ENCODE data around the gene CLIP3. TPM values are rescaled to one million over a fixed set of nuclear protein-coding genes. Genes with fewer than 3 reads are reported as not detected.
"Not testable (repeated sequence)": the region's sequence is repeated elsewhere in the genome, so short reads cannot be mapped to it uniquely, and the experiment has no call there.

Gene CLIP3
- polyA plus RNA-seq = 1 to 10 TPM; 2.8 to 7.3 TPM

GRCh38 chr19:36032251-36033104 is at the start of gene CLIP3:
TSS of gene CLIP3 (minus strand) at chr19:36032873. CDS start at chr19:36032357, 516 bp downstream.
- 8 to 12% methylated on average over 45 to 51 of the region's 51 CpGs for WGBS, 2 donors
- H3K27me3 ChIP-seq (ENCODE audit: control insufficient read depth in 1 of 2, insufficient read depth in 2 of 2, low read length in 2 of 2) = no peaks in the 10 kb centered on the region
- H3K4me3 ChIP-seq (ENCODE audit: low read depth in 1 of 2, low read length in 2 of 2) = peak within 1 kb of the TSS; percentile 39 to 41
- peak within 1 kb of the TSS; percentile 66 for H3K27ac ChIP-seq (ENCODE audit: low read depth in 2 of 2, low read length in 1 of 2)
- peaks cover 2 to 4% of the 10 kb centered on the region in 2 donors for H3K4me1 ChIP-seq (ENCODE audit: control insufficient read depth in 2 of 2, insufficient read depth in 2 of 2, low read length in 1 of 2)
- no peaks in the 10 kb centered on the region for H3K9me3 ChIP-seq (ENCODE audit: control insufficient read depth in 2 of 2, insufficient read depth in 1 of 2, low read depth in 1 of 2, low read length in 1 of 2)
- H3K36me3 ChIP-seq (ENCODE audit: control insufficient read depth in 2 of 2, insufficient read depth in 2 of 2, low read length in 1 of 2) = peaks cover 0 to 7% of the 10 kb centered on the region in 2 donors

GRCh38 chr19:36081894-36082293 is 49.2 kb upstream of the CLIP3 start:
- H3K27me3 ChIP-seq (ENCODE audit: control insufficient read depth in 1 of 2, insufficient read depth in 2 of 2, low read length in 2 of 2) = no peaks in the 10 kb centered on the region
- H3K27ac ChIP-seq (ENCODE audit: low read depth in 2 of 2, low read length in 1 of 2) = peak overlapping the region in 1 of 2 donors; percentile 23
- H3K4me3 ChIP-seq (ENCODE audit: low read depth in 1 of 2, low read length in 2 of 2) = no peak overlapping the region
- H3K9me3 ChIP-seq (ENCODE audit: control insufficient read depth in 2 of 2, insufficient read depth in 1 of 2, low read depth in 1 of 2, low read length in 1 of 2) = no peaks in the 10 kb centered on the region
- whole genome bisulfite sequencing, 2 donors = 75 to 80% methylated on average over 7 of the region's 7 CpGs
- H3K4me1 ChIP-seq (ENCODE audit: control insufficient read depth in 2 of 2, insufficient read depth in 2 of 2, low read length in 1 of 2) = no peaks in the 10 kb centered on the region
- H3K36me3 ChIP-seq (ENCODE audit: control insufficient read depth in 2 of 2, insufficient read depth in 2 of 2, low read length in 1 of 2) = no peaks in the 10 kb centered on the region

- WGBS, 2 donors = 62 to 64% methylated on average over 3 of the region's 3 CpGs
- Histone ChIP-seq H3K9me3 (ENCODE audit: control insufficient read depth in 2 of 2, insufficient read depth in 1 of 2, low read depth in 1 of 2, low read length in 1 of 2) (no peaks in the 10 kb centered on the region), H3K27ac (ENCODE audit: low read depth in 2 of 2, low read length in 1 of 2) (peak overlapping the region in 1 of 2 donors; percentile 23), H3K27me3 (ENCODE audit: control insufficient read depth in 1 of 2, insufficient read depth in 2 of 2, low read length in 2 of 2) (no peaks in the 10 kb centered on the region), H3K4me1 (ENCODE audit: control insufficient read depth in 2 of 2, insufficient read depth in 2 of 2, low read length in 1 of 2) (no peaks in the 10 kb centered on the region), H3K36me3 (ENCODE audit: control insufficient read depth in 2 of 2, insufficient read depth in 2 of 2, low read length in 1 of 2) (no peaks in the 10 kb centered on the region), H3K4me3 (ENCODE audit: low read depth in 1 of 2, low read length in 2 of 2) (no peak overlapping the region)
Observed at GRCh38 chr19:36081385-36081784, 48.7 kb upstream of the CLIP3 start.

- Histone ChIP-seq H3K27me3 (ENCODE audit: control insufficient read depth in 1 of 2, insufficient read depth in 2 of 2, low read length in 2 of 2) (no peaks in the 10 kb centered on the region), H3K4me1 (ENCODE audit: control insufficient read depth in 2 of 2, insufficient read depth in 2 of 2, low read length in 1 of 2) (no peaks in the 10 kb centered on the region), H3K9me3 (ENCODE audit: control insufficient read depth in 2 of 2, insufficient read depth in 1 of 2, low read depth in 1 of 2, low read length in 1 of 2) (no peaks in the 10 kb centered on the region), H3K4me3 (ENCODE audit: low read depth in 1 of 2, low read length in 2 of 2) (no peak overlapping the region), H3K36me3 (ENCODE audit: control insufficient read depth in 2 of 2, insufficient read depth in 2 of 2, low read length in 1 of 2) (no peaks in the 10 kb centered on the region), H3K27ac (ENCODE audit: low read depth in 2 of 2, low read length in 1 of 2) (no peak overlapping the region)
- WGBS, 2 donors = 91 to 96% methylated on average over 3 of the region's 3 CpGs
Observed at GRCh38 chr19:36079389-36079945, 46.8 kb upstream of the CLIP3 start.

GRCh38 chr19:36073121-36073876 is 40.6 kb upstream of the CLIP3 start:
- H3K27me3 ChIP-seq (ENCODE audit: control insufficient read depth in 1 of 2, insufficient read depth in 2 of 2, low read length in 2 of 2) = no peaks in the 10 kb centered on the region
- no peaks in the 10 kb centered on the region for H3K9me3 ChIP-seq (ENCODE audit: control insufficient read depth in 2 of 2, insufficient read depth in 1 of 2, low read depth in 1 of 2, low read length in 1 of 2)
- no peaks in the 10 kb centered on the region for H3K36me3 ChIP-seq (ENCODE audit: control insufficient read depth in 2 of 2, insufficient read depth in 2 of 2, low read length in 1 of 2)
- peaks cover 0 to 3% of the 10 kb centered on the region in 2 donors for H3K4me1 ChIP-seq (ENCODE audit: control insufficient read depth in 2 of 2, insufficient read depth in 2 of 2, low read length in 1 of 2)
- H3K4me3 ChIP-seq (ENCODE audit: low read depth in 1 of 2, low read length in 2 of 2) = no peak overlapping the region
- no peak overlapping the region for H3K27ac ChIP-seq (ENCODE audit: low read depth in 2 of 2, low read length in 1 of 2)
- 85 to 90% methylated on average over 10 of the region's 10 CpGs for WGBS, 2 donors

- Histone ChIP-seq H3K4me1 (ENCODE audit: control insufficient read depth in 2 of 2, insufficient read depth in 2 of 2, low read length in 1 of 2) (peaks cover 0 to 3% of the 10 kb centered on the region in 2 donors), H3K4me3 (ENCODE audit: low read depth in 1 of 2, low read length in 2 of 2) (no peak overlapping the region), H3K9me3 (ENCODE audit: control insufficient read depth in 2 of 2, insufficient read depth in 1 of 2, low read depth in 1 of 2, low read length in 1 of 2) (no peaks in the 10 kb centered on the region), H3K27ac (ENCODE audit: low read depth in 2 of 2, low read length in 1 of 2) (no peak overlapping the region), H3K27me3 (ENCODE audit: control insufficient read depth in 1 of 2, insufficient read depth in 2 of 2, low read length in 2 of 2) (no peaks in the 10 kb centered on the region), H3K36me3 (ENCODE audit: control insufficient read depth in 2 of 2, insufficient read depth in 2 of 2, low read length in 1 of 2) (no peaks in the 10 kb centered on the region)
- 90 to 95% methylated on average over 8 of the region's 8 CpGs for WGBS, 2 donors
Observed at GRCh38 chr19:36072081-36072480, 39.4 kb upstream of the CLIP3 start.

GRCh38 chr19:36068810-36069499 is 36.3 kb upstream of the CLIP3 start:
- not testable (repeated sequence) for H3K4me1 ChIP-seq (ENCODE audit: control insufficient read depth in 2 of 2, insufficient read depth in 2 of 2, low read length in 1 of 2); H3K27ac ChIP-seq (ENCODE audit: low read depth in 2 of 2, low read length in 1 of 2); H3K4me3 ChIP-seq (ENCODE audit: low read depth in 1 of 2, low read length in 2 of 2); H3K27me3 ChIP-seq (ENCODE audit: control insufficient read depth in 1 of 2, insufficient read depth in 2 of 2, low read length in 2 of 2); H3K9me3 ChIP-seq (ENCODE audit: control insufficient read depth in 2 of 2, insufficient read depth in 1 of 2, low read depth in 1 of 2, low read length in 1 of 2); H3K36me3 ChIP-seq (ENCODE audit: control insufficient read depth in 2 of 2, insufficient read depth in 2 of 2, low read length in 1 of 2)
- WGBS, 2 donors = 96 to 97% methylated on average over 42 to 54 of the region's 57 CpGs

GRCh38 chr19:36067681-36068080 is 35.0 kb upstream of the CLIP3 start:
- no peaks in the 10 kb centered on the region for H3K36me3 ChIP-seq (ENCODE audit: control insufficient read depth in 2 of 2, insufficient read depth in 2 of 2, low read length in 1 of 2)
- no peaks in the 10 kb centered on the region for H3K27me3 ChIP-seq (ENCODE audit: control insufficient read depth in 1 of 2, insufficient read depth in 2 of 2, low read length in 2 of 2)
- WGBS, 2 donors = 93 to 97% methylated on average over 11 of the region's 11 CpGs
- no peaks in the 10 kb centered on the region for H3K9me3 ChIP-seq (ENCODE audit: control insufficient read depth in 2 of 2, insufficient read depth in 1 of 2, low read depth in 1 of 2, low read length in 1 of 2)
- peaks cover 0 to 3% of the 10 kb centered on the region in 2 donors for H3K4me1 ChIP-seq (ENCODE audit: control insufficient read depth in 2 of 2, insufficient read depth in 2 of 2, low read length in 1 of 2)
- H3K27ac ChIP-seq (ENCODE audit: low read depth in 2 of 2, low read length in 1 of 2) = no peak overlapping the region
- no peak overlapping the region for H3K4me3 ChIP-seq (ENCODE audit: low read depth in 1 of 2, low read length in 2 of 2)

GRCh38 chr19:36064826-36065225 is 32.2 kb upstream of the CLIP3 start:
- H3K27ac ChIP-seq (ENCODE audit: low read depth in 2 of 2, low read length in 1 of 2) = no peak overlapping the region
- H3K4me1 ChIP-seq (ENCODE audit: control insufficient read depth in 2 of 2, insufficient read depth in 2 of 2, low read length in 1 of 2) = no peaks in the 10 kb centered on the region
- no peaks in the 10 kb centered on the region for H3K9me3 ChIP-seq (ENCODE audit: control insufficient read depth in 2 of 2, insufficient read depth in 1 of 2, low read depth in 1 of 2, low read length in 1 of 2)
- H3K4me3 ChIP-seq (ENCODE audit: low read depth in 1 of 2, low read length in 2 of 2) = no peak overlapping the region
- 94 to 97% methylated on average over 8 of the region's 8 CpGs for WGBS, 2 donors
- no peaks in the 10 kb centered on the region for H3K36me3 ChIP-seq (ENCODE audit: control insufficient read depth in 2 of 2, insufficient read depth in 2 of 2, low read length in 1 of 2)
- no peaks in the 10 kb centered on the region for H3K27me3 ChIP-seq (ENCODE audit: control insufficient read depth in 1 of 2, insufficient read depth in 2 of 2, low read length in 2 of 2)

Measured in esophagus (tissue), 2 donors.